ENCODE data around the gene TPSD1. TPM values are rescaled to one million over a fixed set of nuclear protein-coding genes. Genes with fewer than 3 reads are reported as not detected.

Gene TPSD1
- polyA plus RNA-seq, 3 donors = not detected

DNA sequence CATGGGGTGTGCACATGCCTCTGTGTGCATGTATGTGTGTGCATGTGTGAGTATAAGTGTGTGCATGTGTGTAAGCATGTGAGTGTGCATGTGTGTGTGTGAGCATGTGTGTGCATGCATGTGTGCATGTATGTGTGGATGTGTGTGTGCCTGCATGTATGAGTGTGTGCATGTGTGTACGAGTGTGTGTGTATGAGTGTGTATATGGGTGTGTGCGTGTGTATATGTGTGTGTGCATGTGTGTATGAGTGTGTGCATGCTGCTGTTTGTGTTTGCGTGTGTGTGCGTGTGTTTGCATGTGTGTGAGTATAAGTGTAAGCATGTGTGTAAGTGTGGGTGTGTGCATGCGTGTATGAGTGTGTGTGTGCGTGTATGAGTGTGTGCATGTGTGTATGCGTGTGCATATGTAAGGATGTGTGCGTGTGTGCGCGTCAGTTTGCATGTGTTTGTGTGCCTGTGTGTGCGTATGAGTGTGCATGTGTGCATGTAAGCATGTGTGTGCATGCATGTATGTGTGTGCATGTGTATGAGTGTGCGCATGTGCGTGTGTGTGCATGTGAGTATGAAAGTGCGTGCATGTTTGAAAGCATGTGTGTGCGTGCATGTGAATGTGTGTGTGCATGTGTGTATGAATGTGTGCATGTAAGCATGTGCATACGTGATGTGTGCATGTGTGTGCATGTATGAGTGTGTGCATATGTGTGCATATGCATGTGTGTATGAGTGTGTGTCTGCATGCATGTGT lies 8.6 kb downstream of the TPSD1 start:
- no peak overlapping the region for H3K9ac ChIP-seq (ENCODE audit: insufficient read depth, low read length, poor library complexity, severe bottlenecking)
- Mint-ChIP-seq H3K4me3 (no peak overlapping the region), H3K4me1 (no peaks in the 10 kb centered on the region), H3K27ac (no peak overlapping the region), H3K27me3 (ENCODE audit: low read depth in 3 of 3) (peaks cover 23 to 39% (median 32%) of the 10 kb centered on the region in 3 donors), H3K36me3 (no peaks in the 10 kb centered on the region), H3K9me3 (peaks cover 3 to 10% (median 6%) of the 10 kb centered on the region in 7 donors)
- no peak overlapping the region for H2AFZ ChIP-seq (ENCODE audit: insufficient read depth, low read depth, low read length, poor library complexity, severe bottlenecking)
- DNase-seq = no peak
- intact Hi-C loops (cut with micrococcal nuclease) = loop anchor here in 1 of 2 donors (10.0 kb wide), 1 partner anchor 50 kb away; no protein-coding TSS in a partner anchor
- no peaks in the 10 kb centered on the region for H3K36me3 ChIP-seq (replicated peaks in 1 of 2; ENCODE audit: control insufficient read depth in 1 of 2, insufficient read depth in 2 of 2, low read length in 2 of 2)
- 95% methylated on average over 11 of the region's 16 CpGs for WGBS (ENCODE audit: insufficient coverage)
- no peaks in the 10 kb centered on the region for H3K4me1 ChIP-seq (ENCODE audit: control insufficient read depth in 1 of 2, insufficient read depth in 2 of 2, low read length in 2 of 2)
- H3K27me3 ChIP-seq (ENCODE audit: control insufficient read depth in 2 of 2, insufficient read depth in 2 of 2, low read length in 2 of 2) = peaks cover 0 to 33% of the 10 kb centered on the region in 2 donors
- no peaks in the 10 kb centered on the region for H3K9me3 ChIP-seq (replicated peaks in 1 of 2; ENCODE audit: control insufficient read depth in 1 of 2, insufficient read depth in 1 of 2, low read length in 2 of 2)
- TF ChIP-seq, protein P1, sequence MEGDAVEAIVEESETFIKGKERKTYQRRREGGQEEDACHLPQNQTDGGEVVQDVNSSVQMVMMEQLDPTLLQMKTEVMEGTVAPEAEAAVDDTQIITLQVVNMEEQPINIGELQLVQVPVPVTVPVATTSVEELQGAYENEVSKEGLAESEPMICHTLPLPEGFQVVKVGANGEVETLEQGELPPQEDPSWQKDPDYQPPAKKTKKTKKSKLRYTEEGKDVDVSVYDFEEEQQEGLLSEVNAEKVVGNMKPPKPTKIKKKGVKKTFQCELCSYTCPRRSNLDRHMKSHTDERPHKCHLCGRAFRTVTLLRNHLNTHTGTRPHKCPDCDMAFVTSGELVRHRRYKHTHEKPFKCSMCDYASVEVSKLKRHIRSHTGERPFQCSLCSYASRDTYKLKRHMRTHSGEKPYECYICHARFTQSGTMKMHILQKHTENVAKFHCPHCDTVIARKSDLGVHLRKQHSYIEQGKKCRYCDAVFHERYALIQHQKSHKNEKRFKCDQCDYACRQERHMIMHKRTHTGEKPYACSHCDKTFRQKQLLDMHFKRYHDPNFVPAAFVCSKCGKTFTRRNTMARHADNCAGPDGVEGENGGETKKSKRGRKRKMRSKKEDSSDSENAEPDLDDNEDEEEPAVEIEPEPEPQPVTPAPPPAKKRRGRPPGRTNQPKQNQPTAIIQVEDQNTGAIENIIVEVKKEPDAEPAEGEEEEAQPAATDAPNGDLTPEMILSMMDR (IDR thresholded peaks at IDR 0.05) = no peak
- no peak overlapping the region for H3K4me3 ChIP-seq (replicated peaks in 1 of 3; ENCODE audit: low read depth in 2 of 3, low read length in 3 of 3)
- no peak overlapping the region for H3K27ac ChIP-seq (ENCODE audit: low read depth in 1 of 2, low read length in 2 of 2)
- no peaks in the 10 kb centered on the region for H4K20me1 ChIP-seq (ENCODE audit: insufficient read depth, low read length)
- no peaks in the 10 kb centered on the region for H3K79me2 ChIP-seq (ENCODE audit: insufficient read depth, low read length)
- H3K4me2 ChIP-seq (replicated peaks; ENCODE audit: extremely low read depth, low read length, poor library complexity, severe bottlenecking) = no peak overlapping the region

DNA sequence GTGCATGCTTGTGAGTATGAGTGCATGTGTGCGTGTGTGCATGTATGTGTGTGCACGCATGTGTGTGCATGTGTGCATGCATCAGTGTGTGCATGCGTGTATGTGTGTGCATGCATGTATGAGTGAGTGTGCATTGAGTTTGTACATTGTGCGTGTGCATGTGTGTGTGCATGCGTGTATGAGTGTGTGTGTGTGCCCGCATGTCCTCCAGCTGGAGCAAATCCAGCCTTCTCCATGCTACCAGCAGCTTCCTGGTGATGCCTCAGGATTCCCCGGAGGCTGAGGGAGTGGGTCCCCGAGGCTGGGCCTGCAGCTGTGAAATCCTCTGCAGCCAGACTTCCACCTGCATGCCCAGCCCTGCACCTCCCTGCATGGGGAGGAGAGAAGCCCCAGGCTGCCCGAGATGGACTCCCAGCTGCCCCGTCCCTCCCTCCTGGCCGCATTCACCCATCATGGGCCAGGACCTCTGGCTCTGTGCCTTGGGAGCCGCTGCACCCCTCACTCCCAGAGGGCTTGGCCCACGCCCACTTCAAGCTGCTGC lies 9.3 kb downstream of the TPSD1 start:
- no peak overlapping the region for H3K9ac ChIP-seq (ENCODE audit: insufficient read depth, low read length, poor library complexity, severe bottlenecking)
- no peak for DNase-seq
- H3K9me3 ChIP-seq (replicated peaks in 1 of 2; ENCODE audit: control insufficient read depth in 1 of 2, insufficient read depth in 1 of 2, low read length in 2 of 2) = no peaks in the 10 kb centered on the region
- no peak overlapping the region for H3K27ac ChIP-seq (ENCODE audit: low read depth in 1 of 2, low read length in 2 of 2)
- peaks cover 0 to 26% of the 10 kb centered on the region in 2 donors for H3K27me3 ChIP-seq (ENCODE audit: control insufficient read depth in 2 of 2, insufficient read depth in 2 of 2, low read length in 2 of 2)
- H3K4me1 ChIP-seq (ENCODE audit: control insufficient read depth in 1 of 2, insufficient read depth in 2 of 2, low read length in 2 of 2) = no peaks in the 10 kb centered on the region
- TF ChIP-seq, protein P1 (IDR thresholded peaks at IDR 0.05) = no peak
- H3K4me2 ChIP-seq (replicated peaks; ENCODE audit: extremely low read depth, low read length, poor library complexity, severe bottlenecking) = no peak overlapping the region
- H3K79me2 ChIP-seq (ENCODE audit: insufficient read depth, low read length) = no peaks in the 10 kb centered on the region
- H3K36me3 ChIP-seq (replicated peaks in 1 of 2; ENCODE audit: control insufficient read depth in 1 of 2, insufficient read depth in 2 of 2, low read length in 2 of 2) = no peaks in the 10 kb centered on the region
- H3K4me3 ChIP-seq (replicated peaks in 1 of 3; ENCODE audit: low read depth in 2 of 3, low read length in 3 of 3) = no peak overlapping the region
- H3K4me3 Mint-ChIP-seq = no peak overlapping the region
- no peaks in the 10 kb centered on the region for H3K4me1 Mint-ChIP-seq
- no peaks in the 10 kb centered on the region for H4K20me1 ChIP-seq (ENCODE audit: insufficient read depth, low read length)
- H3K27me3 Mint-ChIP-seq (ENCODE audit: low read depth in 3 of 3) = peaks cover 22 to 35% (median 28%) of the 10 kb centered on the region in 3 donors
- H3K36me3 Mint-ChIP-seq = no peaks in the 10 kb centered on the region
- intact Hi-C loops (cut with micrococcal nuclease) = loop anchor here in 1 of 2 donors (10.0 kb wide), 1 partner anchor 50 kb away; no protein-coding TSS in a partner anchor
- H3K27ac Mint-ChIP-seq = no peak overlapping the region
- no peak overlapping the region for H2AFZ ChIP-seq (ENCODE audit: insufficient read depth, low read depth, low read length, poor library complexity, severe bottlenecking)
- peaks cover 3 to 10% (median 6%) of the 10 kb centered on the region in 7 donors for H3K9me3 Mint-ChIP-seq
- 87% methylated on average over 8 of the region's 13 CpGs for WGBS (ENCODE audit: insufficient coverage)
